ENCODE measurements around the gene BRD4.
"Not testable (repeated sequence)": the region's sequence is repeated elsewhere in the genome, so short reads cannot be mapped to it uniquely, and the experiment has no call there.

The BRD4 gene

DNA sequence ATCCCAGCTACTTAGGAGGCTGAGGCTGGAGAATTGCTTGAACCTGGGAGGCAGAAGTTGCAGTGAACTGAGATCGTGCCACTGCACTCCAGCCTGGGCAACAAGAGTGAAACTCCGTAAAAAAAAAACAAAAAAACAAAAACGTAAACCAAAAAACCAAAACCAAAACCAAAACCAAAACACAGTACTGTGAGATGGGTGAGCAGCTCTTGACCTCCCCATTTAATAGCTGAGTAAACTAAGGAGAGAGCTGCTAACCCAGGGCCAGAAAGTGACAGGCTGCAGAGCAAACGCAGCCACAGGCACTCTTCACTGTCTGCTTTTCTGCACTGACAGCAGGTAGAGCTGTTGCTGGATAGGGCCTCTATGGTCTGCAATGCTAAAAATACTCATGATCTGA lies 27.7 kb upstream of the BRD4 start:
- DNase-seq (ENCODE audit: low read depth), result not testable (repeated sequence)

DNA sequence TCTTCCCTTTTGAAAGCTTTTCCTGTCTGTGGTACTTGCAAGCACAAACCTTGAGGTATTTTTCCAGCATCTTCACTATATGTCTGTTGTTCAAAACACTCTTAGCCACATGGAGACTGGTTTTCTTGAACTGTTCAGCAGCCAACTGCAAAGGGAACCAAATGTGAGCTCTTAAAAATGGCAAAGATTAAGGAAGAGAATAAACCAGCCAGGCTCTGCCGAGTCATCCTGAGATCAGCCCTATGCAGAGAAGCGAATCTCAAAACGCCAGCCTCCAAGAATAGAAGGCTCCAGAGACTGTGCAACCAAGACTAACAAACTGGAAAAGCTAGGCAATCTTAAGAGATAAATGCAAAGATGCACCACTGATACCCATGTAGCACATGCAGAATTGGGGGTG lies 26.6 kb upstream of the BRD4 start:
- DNase-seq (ENCODE audit: low read depth), result no peak

DNA sequence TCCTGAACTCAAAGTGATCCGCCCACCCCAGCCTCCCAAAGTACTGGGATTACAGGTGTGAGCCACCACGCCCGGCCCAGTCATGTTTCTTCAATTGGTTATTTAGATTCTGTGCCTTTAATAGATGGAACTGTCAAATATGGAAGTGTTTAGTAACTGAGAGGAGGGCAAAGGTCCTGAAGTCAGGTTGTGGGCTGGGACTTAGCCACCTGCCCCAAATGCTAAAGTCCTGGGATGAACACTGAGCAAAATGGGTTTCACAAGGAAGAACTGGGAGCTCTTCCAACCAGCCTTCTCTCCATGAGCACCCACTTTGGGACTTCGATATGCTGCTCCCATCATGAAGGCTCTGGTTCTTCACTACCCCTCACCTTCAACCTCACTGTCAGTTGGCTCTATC lies 25.6 kb upstream of the BRD4 start:
- DNase-seq (ENCODE audit: low read depth), result no peak

DNA sequence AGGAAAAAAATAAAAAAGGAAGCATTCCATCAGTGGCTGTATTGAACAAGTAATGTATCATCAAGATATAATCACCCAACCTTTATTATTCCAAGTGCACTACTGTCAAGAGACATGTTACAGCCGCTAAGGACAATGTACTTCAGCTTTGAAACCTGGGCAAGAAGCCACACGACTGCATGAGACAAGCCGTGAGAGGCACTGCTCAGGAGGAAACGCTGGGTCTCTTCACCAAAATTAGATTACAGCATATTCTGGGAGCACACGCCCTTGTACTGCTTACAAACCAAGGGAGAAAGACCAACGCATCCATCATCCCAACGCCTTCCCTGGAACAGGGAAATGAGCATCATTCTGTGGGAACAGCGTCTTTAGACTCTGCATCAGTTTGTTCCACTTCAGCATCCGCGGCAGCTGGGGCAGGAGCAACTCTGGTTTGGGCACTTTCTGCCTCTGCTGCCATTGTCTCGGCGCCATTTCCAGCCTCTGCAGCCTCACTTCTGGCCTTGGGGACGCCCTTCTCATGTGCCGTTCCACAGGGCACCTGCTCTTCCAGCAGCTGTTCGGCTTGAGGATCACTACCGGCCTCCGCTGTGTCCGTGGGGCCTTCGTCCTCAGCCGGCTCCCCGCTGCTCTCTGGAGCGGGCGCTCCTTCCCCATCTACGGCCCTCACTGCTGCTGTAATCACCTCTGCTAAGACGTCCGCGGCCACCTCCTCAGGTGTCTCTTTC lies 22.4 kb upstream of the BRD4 start:
- DNase-seq (ENCODE audit: low read depth), result no peak

DNA sequence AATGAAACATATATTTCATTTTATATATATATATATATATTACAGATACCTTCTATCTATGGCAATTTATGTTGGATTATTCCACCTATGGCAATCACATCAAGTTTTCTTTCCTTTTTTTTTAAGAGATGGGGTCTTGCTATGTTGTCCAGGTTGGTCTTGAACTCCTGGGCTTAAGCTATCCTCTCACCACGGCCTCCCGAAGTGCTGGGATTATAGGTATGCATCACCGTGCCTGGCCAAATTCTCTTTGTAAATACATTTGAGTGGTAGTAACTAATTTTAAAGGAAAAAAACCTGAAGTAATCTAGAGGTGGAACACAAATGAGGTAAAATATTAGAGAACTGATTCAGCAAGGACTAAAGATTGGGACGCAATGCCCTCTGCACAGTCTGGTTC lies 21.6 kb upstream of the BRD4 start:
- no peak for DNase-seq (ENCODE audit: low read depth)

DNA sequence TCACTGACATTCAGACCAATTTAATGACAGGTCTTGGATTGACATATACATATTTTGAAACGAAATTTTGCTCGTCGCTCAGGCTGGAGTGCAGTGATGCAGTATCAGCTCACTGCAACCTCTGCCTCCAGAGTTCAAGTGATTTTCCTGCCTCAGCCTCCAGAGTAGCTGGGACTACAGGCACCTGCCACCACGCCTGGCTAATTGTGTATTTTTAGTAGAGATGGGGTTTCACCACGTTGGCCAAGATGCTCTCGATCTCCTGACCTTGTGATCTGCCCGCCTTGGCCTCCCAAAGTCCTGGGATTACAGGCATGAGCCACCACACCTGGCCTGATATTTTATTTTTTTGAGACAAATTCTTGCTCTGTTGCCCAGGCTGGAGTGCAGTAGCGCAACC lies 20.2 kb upstream of the BRD4 start:
- DNase-seq (ENCODE audit: low read depth), result not testable (repeated sequence)

DNA sequence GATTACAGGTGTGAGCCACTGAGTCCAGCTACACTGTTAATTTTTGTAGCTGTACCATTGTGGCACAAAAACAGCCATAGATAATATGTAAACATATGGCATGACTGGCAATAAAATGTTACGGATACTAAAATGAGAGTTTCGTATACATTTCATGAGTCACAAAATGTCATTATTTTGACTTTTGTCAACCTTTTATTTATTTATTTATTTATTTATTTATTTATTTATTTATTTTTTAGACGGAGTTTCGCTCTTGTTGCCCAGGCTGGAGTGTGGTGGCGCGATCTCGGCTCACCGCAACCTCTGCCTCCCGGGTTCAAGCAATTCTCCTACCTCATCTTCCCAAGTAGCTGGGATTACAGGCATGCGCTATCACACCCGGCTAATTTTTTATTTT lies 9.0 kb upstream of the BRD4 start:
- not testable (repeated sequence) for DNase-seq (ENCODE audit: low read depth)

DNA sequence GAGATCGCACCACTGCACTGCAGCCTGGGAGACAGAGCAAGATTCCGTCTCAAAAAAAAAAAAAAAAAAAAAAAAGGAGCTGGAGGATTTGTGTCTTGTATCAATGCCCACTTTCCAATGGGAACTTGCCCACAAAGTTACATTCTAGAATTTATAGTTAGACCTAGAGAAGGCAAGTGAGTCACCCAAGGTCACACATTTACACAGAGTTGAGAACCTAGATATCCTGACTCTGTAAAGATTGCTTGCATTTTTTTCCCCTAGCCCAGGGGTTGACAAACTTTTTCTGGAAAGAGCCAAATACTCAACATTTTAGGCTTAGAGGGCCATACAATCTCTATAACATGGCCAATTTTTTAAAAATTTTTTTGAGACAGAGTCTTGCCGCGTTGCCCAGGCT lies 7.7 kb upstream of the BRD4 start:
- no peak for DNase-seq (ENCODE audit: low read depth)

DNA sequence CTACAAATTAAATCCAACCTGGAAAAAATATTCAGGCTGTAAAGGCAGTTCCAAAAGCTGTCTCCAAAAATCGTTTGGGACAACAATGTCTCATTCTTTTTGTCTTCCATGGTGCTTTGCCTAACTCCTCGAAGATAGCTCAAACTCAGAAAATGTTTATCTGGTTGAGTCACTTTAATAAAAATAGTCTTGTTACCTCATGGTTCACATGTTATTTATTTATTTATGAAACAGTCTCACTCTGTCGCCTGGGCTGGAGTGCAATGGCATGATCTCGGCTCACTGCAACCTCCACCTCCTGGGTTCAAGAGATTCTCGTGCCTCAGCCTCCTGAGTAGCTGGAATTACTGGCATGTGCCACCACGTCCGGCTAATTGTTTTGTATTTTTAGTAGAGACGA lies 4.9 kb upstream of the BRD4 start:
- DNase-seq (ENCODE audit: low read depth), result no peak

DNA sequence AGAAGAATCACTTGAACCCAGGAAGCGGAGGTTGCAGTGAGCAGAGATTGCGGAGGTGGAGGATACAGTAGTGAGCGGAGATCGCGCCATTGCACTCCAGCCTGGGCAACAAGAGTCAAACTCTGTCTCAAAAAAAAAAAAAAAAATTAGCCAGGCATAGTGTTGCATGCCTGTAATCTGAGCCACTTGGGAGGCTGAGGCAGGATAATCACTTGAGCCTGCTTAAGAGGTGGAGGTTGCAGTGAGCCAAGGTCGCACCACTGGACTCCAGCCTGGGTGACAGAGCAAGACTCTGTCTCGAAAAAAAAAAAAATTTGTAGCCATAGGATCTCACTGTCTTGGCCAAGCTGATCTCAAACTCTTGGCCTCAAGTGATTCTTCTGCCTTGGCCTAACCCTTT lies 3.7 kb upstream of the BRD4 start:
- DNase-seq (ENCODE audit: low read depth), result not testable (repeated sequence)

DNA sequence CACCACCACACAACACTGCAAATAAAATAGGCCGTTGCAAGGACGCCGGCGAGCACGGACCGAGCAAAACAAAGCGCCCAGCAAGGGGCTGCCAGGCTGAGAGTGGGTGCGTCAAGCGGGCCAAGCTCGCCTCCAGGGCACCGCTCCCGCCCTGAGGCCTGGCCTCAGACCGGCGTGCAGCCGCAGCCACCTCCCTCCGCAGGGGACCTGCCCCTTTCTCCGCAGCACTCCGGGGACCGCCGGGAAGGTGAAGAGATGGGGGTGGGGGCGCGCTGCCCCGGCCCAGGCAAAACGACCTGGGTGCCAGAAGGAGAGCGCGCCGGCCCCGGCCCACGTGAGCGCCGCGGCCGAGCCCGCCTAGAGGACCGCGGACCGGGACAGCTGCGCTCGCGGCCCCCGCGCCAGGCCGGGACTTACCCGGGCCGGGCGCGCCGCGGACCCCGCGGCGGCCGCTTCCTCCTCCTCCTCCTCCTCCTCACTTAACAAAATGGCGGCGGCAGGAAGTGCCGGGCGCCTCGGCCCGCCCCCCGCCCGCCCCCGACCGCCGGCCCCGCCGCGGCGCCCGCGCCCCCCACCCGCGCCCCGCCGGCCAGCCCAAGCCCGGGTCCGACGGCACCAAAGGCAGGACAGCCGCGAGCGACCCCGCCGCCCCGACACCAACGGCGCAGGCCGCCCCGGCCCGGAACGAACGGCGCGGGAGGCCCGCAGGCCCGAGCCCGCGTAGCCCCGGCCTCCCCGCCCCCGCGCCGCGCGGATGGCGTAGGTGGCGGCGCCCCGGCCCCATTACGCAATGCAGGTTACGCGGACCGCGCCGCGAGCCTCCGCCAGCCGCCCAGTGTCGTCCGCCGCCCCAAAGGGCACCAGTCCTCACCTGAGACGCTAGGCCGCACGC lies 674 bp downstream of the BRD4 start:
- peak; percentile 47 for DNase-seq (ENCODE audit: low read depth)

DNA sequence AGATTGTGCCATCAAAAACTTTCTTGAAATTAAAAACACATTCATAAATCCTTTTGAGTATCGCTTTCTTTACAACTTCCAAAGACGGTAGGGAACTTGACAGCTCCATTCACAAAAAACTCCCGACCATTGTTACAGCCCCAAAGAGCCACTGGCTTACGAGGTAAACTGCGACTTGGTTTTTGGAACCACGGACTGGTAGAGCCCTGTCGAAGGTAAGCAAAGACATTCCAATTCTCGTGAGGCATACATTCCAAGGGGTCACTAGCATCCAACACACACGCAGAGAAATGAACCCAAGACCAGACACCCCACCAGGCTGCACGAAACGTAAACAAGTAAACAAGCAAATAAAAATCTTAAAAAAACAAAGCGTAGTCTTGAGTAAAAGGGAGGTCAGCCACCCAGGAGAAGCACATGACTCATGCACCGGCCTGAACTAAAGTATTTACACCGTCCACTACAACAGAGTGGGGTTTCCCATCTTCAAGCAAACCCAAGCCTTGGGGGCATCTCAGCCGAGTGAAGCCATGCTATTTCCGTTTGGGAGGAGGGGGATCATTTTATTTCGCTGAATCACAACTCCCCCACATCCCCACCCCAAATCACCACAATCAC lies 1.4 kb downstream of the BRD4 start:
- no peak for DNase-seq (ENCODE audit: low read depth)

DNA sequence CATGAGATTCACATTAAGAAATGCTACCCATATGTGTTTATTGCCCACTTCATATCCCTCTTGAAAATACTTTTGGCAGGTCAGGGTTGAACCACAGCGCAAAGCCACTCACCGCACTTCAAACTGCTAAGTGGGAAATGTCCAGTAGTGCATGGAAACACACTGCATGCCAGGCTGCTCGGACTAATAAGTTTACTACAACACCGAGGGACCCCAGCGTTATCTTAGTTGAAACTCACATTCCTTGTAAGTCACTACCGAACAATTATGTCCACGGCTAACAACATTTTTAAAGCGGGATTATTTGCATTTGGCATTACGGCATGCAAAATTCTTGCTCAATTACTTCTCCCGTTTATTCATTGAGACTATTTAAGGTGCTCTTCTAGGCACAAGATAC lies 4.0 kb downstream of the BRD4 start:
- DNase-seq (ENCODE audit: low read depth), result no peak

DNA sequence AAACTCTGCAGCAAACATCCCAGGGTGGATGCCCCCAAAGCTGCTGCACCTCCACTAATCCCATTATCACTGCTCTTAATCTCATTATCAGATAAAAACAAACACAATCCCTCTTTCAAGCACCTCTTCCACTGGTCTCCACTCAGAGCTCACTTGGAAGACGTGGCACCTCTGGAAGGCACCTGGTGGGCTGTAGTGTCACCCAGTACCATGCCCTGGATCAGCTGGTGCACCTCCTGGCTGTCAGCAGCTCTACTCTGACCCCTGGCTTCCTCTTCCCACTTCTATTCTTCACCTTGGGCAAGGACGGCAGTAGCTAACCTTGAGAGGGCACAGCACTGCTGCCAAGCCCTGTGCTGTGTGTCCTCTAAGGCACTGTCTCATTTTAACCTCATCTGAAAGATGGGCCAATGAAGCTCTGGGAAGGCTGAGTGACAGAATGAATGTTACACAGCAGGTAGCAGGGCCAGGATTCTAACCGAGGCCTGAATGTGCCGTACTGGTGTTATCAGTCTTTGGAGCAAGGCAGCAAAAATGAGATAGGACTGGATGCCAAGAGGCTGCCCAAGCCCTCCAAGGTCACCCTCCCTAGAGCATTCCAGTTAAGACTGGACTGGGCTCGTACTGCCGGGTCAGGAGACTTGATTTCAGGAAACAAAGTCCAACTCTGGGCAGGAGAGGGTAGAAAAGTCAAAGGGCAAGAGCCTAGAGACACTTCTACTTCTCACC lies 7.4 kb downstream of the BRD4 start:
- DNase-seq (ENCODE audit: low read depth), result no peak

DNA sequence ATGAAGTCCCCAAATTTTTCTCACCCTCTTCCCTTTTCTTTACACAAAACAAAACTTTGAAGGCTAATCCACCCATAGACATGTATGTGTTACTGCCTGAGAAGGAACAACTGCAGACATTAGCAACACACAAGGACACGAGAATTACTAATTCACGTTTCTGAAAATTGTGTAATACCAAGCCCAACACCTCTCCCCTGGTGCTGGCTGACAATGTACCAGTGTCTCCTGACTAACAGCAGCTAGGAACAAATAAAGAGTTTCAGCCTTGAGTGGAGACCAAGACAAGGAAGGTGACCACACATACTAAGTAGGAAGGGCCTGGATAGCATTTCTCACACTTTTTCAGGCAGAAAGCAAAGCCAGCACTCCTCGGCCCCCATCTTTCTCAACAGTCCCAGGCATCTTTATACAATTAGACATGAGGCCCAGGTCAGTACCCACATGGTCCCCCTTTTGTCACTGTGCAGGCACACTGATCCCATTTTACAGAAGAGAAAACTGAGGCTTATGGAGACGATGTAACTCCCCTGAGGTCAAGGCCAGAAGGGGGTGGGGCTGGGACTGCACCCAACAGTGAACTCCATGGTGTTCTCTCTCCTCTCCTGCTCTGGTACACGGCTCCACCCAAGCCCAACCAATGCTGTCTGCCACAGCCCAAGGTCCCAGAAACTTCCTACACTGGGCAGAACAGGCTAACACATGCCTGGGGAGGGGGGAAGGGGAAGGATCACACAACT lies 8.7 kb downstream of the BRD4 start:
- DNase-seq (ENCODE audit: low read depth), result no peak

DNA sequence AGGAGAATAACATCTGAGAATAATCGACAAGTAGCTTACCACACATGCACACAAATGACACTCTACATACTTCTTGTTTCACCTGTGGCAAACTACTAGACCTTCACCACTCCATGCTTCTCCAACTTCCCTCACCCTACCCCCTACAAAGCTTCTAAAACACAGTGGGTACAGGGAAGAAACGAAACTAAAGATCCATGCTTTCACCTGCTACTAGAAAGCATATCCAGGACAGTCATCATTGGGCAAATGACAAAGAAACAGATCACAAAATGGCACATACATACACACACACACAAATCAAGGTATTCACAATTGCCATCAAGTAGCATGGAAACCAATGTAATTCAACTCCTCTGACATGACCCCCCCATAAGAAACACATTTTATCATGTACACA lies 10.6 kb downstream of the BRD4 start:
- no peak for DNase-seq (ENCODE audit: low read depth)

DNA sequence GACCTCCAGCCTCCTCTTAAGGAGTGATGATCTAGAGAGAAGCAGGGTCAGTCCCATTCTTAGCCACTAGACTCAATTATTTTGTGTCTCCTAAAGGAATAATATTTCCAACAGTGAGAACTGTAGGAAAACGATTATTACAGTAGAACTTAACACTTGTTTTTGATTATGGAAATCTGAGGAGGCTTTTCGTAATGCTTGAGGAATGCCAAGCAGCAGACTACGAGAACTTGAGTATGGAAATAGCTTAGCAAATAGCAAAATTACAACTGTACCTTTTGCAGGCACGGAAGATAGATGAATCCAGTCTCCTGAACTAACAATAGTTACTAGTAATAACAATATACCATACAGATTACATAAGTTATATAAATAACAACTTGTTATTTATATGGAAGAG lies 12.2 kb downstream of the BRD4 start:
- DNase-seq (ENCODE audit: low read depth), result no peak

DNA sequence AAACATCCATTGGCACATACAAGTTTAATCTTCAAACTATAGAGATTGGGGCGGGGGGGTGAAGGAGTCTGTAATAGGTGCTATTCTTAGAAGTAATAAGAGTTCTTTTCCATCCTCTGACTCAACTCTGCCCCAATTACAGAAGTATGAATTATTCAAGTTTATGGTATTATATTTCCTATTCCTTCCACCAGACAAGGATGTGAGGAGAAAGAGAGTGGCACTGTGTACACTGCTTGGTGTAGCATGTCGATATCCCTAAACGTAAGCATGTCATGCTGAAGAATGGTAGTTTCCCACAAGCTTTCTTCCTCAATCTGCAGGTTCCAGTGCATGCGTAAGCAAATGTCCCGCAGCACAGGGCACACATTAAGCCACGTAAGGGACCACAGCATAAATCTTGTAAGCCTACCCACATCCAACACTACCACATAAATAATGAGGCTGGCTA lies 14.1 kb downstream of the BRD4 start:
- no peak for DNase-seq (ENCODE audit: low read depth)

DNA sequence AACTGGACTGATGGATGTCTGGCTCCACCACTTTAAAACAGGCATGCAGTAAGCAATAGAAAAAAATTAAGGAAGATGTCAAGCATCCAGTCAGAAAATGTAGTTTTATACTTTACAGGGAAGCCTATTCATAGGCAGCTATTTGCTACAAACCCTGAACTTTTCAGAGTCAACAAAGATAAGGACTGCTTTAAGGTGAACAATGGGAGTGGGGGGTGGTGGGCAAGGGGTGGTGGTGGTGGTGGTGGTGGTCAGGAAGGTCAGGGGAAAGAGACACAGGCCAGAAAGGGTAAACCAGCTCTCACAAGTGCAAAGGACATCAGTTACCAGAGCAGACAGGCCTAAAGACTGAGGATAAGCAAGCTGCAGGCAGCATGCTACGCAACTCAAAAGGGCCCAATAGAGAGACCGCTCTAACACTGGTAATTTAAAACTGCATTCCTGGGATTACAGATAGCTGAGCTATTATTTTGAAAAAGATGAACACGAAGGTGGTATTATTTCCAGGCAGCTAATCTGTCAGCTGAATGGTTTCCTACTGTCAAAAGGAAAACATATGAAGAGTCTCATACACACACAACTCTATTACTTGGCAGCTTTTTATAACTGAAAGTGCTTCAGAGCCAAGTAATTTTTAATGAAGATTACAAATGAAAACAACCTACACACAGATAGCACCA lies 14.8 kb downstream of the BRD4 start:
- DNase-seq (ENCODE audit: low read depth), result no peak

DNA sequence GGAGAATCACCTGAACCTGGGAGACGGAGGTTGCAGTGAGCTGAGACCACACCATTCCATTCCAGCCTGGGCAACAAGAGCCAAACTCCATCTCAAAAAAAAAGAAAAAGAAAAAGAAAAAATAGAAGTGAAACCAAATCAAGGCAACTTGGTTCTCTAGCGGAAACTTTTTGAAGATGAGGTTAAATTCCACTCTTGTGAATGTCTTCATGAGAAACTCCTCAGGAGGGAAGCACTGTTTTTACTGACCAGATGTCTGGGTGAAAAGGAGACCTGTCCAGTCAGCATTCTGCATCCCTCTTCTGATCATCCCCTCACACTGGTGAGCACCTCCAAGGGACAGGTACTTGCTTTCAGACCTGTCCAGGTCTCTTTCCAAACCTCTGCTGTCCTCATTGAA lies 15.8 kb downstream of the BRD4 start:
- DNase-seq (ENCODE audit: low read depth), result no peak

DNA sequence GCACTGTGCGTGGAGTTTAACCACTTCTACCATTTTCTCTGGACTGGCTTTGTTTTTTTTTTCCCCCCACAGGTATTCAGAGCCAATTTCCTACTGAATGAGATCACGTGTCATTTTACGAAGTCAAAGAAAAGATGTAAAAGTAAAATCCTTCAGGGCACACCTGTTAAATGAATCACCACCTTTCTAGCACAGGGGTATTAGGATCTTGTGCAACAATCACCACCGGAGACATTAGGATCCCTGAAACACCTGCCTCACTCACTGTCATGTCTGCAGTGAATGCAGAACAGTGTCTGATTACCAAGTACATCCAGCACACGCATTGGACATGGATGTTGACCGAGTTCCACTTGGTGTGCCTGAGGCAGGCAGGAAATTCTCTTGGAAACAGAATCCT lies 17.2 kb downstream of the BRD4 start:
- no peak for DNase-seq (ENCODE audit: low read depth)

Data from stimulated activated CD8-positive, alpha-beta memory T cell treated with anti-CD3 and anti-CD28 coated beads, Interleukin-4, amount 100 ng/mL, for 24 hours (primary cell).